K562 treated with DMSO at 1 percent for 24 hours (cell line): ENCODE results near the gene POLE. TPM values are rescaled to one million over a fixed set of nuclear protein-coding genes. Genes with fewer than 3 reads are reported as not detected.

Source experiments
- total RNA-seq: library from RNA; unstranded; fragments of 300-600 nt; gene quantifications from 2 replicates; pipeline ENCODE4 v1.2.3, GENCODE V29; 2022; ENCODE audit warnings: low read depth; ENCODE audit not compliant: insufficient read depth

POLE gene, protein sequence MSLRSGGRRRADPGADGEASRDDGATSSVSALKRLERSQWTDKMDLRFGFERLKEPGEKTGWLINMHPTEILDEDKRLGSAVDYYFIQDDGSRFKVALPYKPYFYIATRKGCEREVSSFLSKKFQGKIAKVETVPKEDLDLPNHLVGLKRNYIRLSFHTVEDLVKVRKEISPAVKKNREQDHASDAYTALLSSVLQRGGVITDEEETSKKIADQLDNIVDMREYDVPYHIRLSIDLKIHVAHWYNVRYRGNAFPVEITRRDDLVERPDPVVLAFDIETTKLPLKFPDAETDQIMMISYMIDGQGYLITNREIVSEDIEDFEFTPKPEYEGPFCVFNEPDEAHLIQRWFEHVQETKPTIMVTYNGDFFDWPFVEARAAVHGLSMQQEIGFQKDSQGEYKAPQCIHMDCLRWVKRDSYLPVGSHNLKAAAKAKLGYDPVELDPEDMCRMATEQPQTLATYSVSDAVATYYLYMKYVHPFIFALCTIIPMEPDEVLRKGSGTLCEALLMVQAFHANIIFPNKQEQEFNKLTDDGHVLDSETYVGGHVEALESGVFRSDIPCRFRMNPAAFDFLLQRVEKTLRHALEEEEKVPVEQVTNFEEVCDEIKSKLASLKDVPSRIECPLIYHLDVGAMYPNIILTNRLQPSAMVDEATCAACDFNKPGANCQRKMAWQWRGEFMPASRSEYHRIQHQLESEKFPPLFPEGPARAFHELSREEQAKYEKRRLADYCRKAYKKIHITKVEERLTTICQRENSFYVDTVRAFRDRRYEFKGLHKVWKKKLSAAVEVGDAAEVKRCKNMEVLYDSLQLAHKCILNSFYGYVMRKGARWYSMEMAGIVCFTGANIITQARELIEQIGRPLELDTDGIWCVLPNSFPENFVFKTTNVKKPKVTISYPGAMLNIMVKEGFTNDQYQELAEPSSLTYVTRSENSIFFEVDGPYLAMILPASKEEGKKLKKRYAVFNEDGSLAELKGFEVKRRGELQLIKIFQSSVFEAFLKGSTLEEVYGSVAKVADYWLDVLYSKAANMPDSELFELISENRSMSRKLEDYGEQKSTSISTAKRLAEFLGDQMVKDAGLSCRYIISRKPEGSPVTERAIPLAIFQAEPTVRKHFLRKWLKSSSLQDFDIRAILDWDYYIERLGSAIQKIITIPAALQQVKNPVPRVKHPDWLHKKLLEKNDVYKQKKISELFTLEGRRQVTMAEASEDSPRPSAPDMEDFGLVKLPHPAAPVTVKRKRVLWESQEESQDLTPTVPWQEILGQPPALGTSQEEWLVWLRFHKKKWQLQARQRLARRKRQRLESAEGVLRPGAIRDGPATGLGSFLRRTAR (N-terminal part only)
- total RNA-seq, result 55.8 and 59.3 TPM in 2 replicates

DNA sequence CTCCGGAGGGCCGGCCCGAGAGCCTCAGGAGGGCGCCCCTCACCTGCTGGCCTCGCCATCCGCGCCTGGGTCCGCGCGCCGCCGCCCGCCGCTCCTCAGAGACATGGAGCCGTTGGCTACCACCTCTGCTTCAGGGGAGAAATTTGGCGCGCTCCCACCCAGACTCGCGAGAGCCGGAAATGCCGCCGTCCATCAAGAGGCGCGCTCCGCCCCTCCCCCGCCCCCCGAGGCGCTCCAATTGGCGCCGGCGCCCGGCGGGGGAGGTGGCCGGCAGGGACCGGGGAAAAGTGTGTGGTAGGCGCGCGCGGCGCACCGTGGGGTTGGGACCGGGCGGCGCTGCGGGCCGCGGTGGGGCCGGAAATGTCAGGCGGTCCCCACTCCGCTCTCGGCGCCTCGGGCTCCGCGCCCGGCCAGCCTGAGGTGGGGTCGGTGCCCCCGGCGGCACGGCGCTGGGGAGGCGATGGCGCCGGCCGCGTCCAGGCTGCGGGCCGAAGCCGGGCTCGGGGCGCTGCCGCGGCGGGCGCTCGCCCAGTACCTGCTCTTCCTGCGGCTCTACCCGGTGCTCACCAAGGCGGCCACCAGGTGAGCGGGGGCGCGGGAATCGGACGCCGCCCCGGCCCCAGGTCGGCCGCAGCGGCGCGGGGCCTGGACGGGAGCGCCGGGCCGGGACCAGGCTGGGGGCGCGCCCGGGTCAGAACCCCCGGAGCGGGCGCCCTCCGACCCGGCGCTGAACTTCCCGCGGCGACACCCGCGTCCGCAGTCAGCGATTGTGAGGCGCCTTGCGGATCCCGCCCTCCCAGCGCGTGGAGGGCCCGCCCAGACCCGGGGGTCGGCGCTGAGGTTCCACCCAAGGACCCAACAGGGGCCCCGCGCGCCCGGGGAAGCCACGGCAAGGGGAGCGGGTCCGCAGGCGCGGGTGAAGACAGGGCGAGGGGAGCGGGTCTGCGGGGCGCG is at the start of gene POLE, which contains the start of gene PXMP2:
TSS of gene POLE (minus strand) at position 132 of the 954 bp plus-strand sequence. CDS start at position 105, 27 bp downstream.
TSS of gene PXMP2 (plus strand) at position 377 of the 954 bp plus-strand sequence. CDS start at position 461, 84 bp downstream.

DNA sequence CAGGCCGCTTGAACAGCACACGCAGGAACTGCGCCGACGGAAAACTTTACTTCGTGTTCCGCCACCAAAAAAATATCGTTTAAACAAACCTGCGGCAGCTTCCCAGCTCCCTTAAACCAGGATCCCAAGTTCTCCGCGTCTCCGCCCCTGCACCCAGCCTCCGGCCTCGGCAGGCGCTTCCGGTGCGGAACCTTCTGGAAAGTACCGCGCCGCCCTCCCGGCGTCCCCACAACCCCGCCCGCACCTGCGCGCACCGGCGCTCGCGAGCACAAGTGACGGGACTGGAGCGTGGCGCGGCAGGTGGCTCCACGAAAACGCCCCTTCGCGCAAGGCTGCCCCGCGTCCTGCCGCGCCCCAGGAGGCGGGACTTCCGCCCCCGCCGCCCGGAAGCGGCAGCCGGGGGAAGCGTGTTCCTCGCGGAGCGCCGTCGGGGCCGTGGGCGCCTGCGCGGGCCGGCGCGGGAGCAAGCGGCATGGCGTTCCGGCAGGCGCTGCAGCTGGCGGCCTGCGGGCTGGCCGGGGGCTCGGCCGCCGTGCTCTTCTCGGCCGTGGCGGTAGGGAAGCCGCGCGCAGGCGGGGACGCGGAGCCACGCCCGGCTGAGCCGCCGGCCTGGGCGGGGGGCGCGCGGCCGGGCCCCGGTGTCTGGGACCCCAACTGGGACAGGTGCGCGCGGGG is 23.4 kb upstream of the POLE start, which contains the start of gene PGAM5:
TSS of gene PGAM5 (plus strand) at position 438 of the 675 bp plus-strand sequence. CDS start at position 473, 35 bp downstream.

DNA sequence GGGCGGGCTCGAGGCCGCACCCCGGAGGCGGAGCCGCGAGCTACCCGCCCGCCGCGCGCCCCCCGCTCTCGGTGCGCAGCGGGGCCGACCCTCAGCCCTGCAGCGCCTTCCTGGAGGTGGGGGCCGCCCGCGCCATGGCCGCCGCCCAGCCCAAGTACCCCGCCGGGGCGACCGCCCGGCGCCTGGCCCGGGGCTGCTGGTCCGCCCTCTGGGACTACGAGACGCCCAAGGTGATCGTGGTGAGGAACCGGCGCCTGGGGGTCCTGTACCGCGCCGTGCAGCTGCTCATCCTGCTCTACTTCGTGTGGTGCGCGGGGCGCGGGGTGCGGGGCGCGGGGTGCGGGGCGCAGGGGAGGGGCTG is 68.5 kb downstream of the POLE start, which contains the start of gene P2RX2:
TSS of gene P2RX2 (plus strand) at position 94 of the 361 bp plus-strand sequence. CDS start at position 135, 41 bp downstream.

DNA sequence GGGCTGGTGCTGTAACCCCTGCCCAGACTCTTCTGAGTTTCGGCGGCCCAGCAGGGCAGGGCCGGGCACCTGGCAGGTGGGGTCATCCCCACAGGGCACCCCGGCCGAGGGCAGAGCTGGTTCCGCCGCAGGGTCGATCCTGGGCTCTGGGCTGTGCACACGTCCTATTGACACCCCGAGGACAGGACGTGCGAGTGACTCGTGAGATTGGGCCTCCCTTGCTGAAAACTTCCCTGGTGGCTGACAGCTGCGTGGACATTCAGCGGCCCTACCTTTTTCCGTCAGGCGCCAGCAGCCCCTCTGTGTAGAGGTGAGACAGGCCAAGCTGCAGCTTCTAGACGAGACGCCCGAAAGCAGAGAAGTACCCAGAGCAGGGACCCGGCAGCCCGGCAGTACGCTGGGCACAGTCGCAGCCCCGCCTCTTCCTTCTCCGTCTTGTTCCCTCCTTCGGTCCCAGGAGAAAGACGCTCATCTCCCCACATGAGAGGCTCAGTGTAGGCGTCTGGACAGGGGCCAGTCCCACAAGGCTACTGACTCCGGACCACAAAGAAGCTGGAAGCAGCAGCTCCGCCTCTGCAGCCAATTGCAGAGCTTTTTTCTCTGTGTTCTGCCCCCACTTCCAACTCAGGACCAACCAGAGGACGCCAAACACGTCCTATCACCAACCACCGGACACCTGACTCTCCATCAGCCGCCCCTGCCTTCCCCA is 76.9 kb downstream of the POLE start, which contains the start of gene LRCOL1:
TSS of gene LRCOL1 (minus strand) at position 532 of the 709 bp plus-strand sequence. CDS start 4,331 bp downstream, outside the sequence.

Other genes with a start within 250 kb of the POLE start
- 52.9 and 102 TPM in 2 replicates for gene FBRSL1, start 197.2 kb downstream of the POLE start, total RNA-seq
- gene LRCOL1, start 76.8 kb downstream of the POLE start, total RNA-seq, result not detected in 2 replicates
- 0.56 and 0.63 TPM in 2 replicates for gene P2RX2, start 68.6 kb downstream of the POLE start, total RNA-seq
- 59.1 and 61.4 TPM in 2 replicates for gene PXMP2, start 245 bp upstream of the POLE start, total RNA-seq
- gene PGAM5, start 23.5 kb upstream of the POLE start, total RNA-seq, result 28.8 and 28.9 TPM in 2 replicates
- 32.4 and 32.7 TPM in 2 replicates for gene ANKLE2, start 74.5 kb upstream of the POLE start, total RNA-seq
- 23.3 and 25.6 TPM in 2 replicates for gene GOLGA3, start 141.5 kb upstream of the POLE start, total RNA-seq
- gene CHFR, start 200.3 kb upstream of the POLE start, total RNA-seq, result 29.7 and 36.4 TPM in 2 replicates